ENCODE measurements around the gene NCK2.

DNA sequence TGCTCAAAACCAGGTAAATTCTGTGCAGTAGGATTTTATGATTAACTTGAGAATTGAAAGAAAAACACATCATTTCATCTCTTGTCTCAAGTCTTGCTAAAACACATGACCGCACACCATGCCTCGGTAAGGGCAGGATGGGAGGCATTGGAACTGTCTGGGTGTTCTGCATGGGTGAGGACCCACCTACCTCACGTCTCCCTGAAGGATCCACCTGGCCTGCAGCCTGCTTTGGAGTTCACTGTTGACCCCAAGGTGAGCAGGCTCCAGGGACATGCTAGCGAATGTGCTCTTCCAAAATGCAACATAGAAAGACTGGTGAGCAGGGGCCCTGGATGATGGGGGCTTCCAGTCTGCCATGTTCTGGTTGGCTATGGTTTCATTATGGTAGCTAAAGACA is 131.5 kb downstream of the NCK2 start:
- TF ChIP-seq, protein P1, sequence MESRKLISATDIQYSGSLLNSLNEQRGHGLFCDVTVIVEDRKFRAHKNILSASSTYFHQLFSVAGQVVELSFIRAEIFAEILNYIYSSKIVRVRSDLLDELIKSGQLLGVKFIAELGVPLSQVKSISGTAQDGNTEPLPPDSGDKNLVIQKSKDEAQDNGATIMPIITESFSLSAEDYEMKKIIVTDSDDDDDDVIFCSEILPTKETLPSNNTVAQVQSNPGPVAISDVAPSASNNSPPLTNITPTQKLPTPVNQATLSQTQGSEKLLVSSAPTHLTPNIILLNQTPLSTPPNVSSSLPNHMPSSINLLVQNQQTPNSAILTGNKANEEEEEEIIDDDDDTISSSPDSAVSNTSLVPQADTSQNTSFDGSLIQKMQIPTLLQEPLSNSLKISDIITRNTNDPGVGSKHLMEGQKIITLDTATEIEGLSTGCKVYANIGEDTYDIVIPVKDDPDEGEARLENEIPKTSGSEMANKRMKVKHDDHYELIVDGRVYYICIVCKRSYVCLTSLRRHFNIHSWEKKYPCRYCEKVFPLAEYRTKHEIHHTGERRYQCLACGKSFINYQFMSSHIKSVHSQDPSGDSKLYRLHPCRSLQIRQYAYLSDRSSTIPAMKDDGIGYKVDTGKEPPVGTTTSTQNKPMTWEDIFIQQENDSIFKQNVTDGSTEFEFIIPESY (CRISPR knock-in tag; IDR thresholded peaks at IDR 0.05) = no peak
- TF ChIP-seq SIN3A (IDR thresholded peaks at IDR 0.05; ENCODE audit: borderline replicate concordance in 2 of 2, control insufficient read depth in 1 of 2, low read depth in 2 of 2, low read length in 2 of 2) (no peak), POLR2AphosphoS5 (IDR thresholded peaks at IDR 0.05; ENCODE audit: control insufficient read depth, insufficient read depth, low read depth, low read length) (no peak), SRF (CRISPR knock-in tag; IDR thresholded peaks at IDR 0.05) (no peak), NCOA1 (IDR thresholded peaks at IDR 0.05; ENCODE audit: low read depth) (no peak), ZNF668 (CRISPR knock-in tag; IDR thresholded peaks at IDR 0.05) (no peak), TCF7 (IDR thresholded peaks at IDR 0.05; ENCODE audit: borderline replicate concordance) (no peak)

Measured in K562 (cell line).